Measurements from ENCODE around the gene PUDP.

GRCh38 chrX:7149411-7149810 is 1.5 kb upstream of the PUDP start:
- no peak for TF ChIP-seq POLR2A (IDR thresholded peaks at IDR 0.05)
- TF ChIP-seq, protein P1, sequence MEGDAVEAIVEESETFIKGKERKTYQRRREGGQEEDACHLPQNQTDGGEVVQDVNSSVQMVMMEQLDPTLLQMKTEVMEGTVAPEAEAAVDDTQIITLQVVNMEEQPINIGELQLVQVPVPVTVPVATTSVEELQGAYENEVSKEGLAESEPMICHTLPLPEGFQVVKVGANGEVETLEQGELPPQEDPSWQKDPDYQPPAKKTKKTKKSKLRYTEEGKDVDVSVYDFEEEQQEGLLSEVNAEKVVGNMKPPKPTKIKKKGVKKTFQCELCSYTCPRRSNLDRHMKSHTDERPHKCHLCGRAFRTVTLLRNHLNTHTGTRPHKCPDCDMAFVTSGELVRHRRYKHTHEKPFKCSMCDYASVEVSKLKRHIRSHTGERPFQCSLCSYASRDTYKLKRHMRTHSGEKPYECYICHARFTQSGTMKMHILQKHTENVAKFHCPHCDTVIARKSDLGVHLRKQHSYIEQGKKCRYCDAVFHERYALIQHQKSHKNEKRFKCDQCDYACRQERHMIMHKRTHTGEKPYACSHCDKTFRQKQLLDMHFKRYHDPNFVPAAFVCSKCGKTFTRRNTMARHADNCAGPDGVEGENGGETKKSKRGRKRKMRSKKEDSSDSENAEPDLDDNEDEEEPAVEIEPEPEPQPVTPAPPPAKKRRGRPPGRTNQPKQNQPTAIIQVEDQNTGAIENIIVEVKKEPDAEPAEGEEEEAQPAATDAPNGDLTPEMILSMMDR (IDR thresholded peaks at IDR 0.05): no peak
